Epithelial cell of proximal tubule (primary cell): ENCODE results near the gene LARGE1. TPM values are rescaled to one million over a fixed set of nuclear protein-coding genes. Genes with fewer than 3 reads are reported as not detected.

Source experiments
- DNase-seq: peaks from one replicate; pipeline ENCODE4 v3.0.0-alpha.2; 2011; ENCODE audit warnings: low read depth
- H3K4me3 ChIP-seq: 2 replicates; pipeline ENCODE4 v1.5.1; 2011; ENCODE audit warnings: low read depth, mild to moderate bottlenecking, low read length
- total RNA-seq: library from RNA; depleted of rRNA; stranded (reverse); fragments of >200 nt; gene quantifications from 2 replicates; pipeline ENCODE4 v1.2.3, GENCODE V29; 2015
- TF ChIP-seq, protein P1 (sequence below): conservative IDR thresholded peaks from 2 replicates; pipeline ENCODE4 v1.5.1; 2012; ENCODE audit warnings: low read depth, mild to moderate bottlenecking, low read length

LARGE1 gene
- total RNA-seq, 1 donor from 2014 or later, result 18.3 TPM

DNA sequence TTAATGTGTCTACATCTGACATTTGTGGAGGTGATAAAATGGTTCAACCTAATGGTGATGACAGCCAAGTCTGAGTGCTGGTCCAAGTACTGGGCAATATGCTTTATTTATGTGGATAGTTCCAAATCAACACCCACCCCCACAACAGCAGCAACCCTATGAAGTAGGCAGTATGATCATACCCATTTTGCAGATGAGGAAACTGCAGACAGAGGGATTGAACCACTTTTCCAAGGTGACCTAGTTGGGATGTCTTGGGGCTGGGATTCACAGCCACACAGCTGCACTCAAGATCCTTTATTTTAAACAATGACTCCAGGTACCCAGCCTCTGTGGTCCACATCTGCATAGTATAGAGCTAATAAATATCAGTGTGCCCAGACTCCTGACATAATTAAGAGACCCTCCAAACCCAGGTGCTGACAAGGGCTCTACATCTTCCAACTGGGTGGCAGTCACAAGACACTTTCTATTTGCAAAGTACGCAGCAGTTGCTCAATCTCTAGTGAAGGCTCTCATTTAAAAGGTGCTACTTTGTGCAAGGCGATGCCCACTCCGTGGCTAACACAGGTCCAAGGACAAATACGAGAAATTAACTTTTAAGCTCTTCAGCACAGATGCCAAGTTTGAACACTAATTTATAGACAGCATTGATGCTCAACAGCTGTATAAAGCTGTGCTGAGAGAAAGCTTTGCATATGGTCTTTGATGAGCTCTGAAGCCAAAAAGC, 426.6 kb downstream of the LARGE1 start:
- H3K4me3 ChIP-seq, result no peak overlapping the region
- no peak for DNase-seq
- TF ChIP-seq, protein P1, sequence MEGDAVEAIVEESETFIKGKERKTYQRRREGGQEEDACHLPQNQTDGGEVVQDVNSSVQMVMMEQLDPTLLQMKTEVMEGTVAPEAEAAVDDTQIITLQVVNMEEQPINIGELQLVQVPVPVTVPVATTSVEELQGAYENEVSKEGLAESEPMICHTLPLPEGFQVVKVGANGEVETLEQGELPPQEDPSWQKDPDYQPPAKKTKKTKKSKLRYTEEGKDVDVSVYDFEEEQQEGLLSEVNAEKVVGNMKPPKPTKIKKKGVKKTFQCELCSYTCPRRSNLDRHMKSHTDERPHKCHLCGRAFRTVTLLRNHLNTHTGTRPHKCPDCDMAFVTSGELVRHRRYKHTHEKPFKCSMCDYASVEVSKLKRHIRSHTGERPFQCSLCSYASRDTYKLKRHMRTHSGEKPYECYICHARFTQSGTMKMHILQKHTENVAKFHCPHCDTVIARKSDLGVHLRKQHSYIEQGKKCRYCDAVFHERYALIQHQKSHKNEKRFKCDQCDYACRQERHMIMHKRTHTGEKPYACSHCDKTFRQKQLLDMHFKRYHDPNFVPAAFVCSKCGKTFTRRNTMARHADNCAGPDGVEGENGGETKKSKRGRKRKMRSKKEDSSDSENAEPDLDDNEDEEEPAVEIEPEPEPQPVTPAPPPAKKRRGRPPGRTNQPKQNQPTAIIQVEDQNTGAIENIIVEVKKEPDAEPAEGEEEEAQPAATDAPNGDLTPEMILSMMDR, result no peak

GRCh38 chr22:33492210-33492651, 428.0 kb downstream of the LARGE1 start:
- DNase-seq, result no peak
- TF ChIP-seq, protein P1, result no peak
- no peak overlapping the region for H3K4me3 ChIP-seq

- TF ChIP-seq, protein P1, result no peak
- DNase-seq, result no peak
- no peak overlapping the region for H3K4me3 ChIP-seq
Observed at GRCh38 chr22:33487041-33487716, 433.1 kb downstream of the LARGE1 start.

- no peak overlapping the region for H3K4me3 ChIP-seq
- TF ChIP-seq, protein P1, result no peak
- no peak for DNase-seq
Observed at GRCh38 chr22:33481550-33481949, 438.7 kb downstream of the LARGE1 start.

GRCh38 chr22:33477120-33478111, 442.9 kb downstream of the LARGE1 start:
- DNase-seq, result no peak
- TF ChIP-seq, protein P1, result no peak
- H3K4me3 ChIP-seq, result no peak overlapping the region

DNA sequence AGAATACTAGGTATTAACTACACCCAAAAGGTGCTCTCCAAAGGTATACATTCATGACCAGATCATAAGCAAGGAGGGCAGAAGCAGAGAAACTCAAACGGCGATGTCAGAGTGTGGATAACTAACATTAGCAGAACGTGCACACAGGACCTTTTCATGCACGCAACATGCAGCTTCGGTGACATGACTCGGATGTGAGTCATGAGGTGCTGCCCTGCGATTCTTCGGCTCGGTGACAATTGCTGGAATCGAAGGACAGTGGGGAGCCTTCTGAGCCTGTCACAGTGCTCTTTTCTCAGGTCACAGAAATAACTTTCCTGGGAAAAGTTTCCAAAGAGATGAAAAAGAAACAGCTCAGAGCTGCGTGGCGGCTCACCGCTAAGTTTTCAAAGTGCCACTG, 443.6 kb downstream of the LARGE1 start:
- no peak for DNase-seq

More for the DNA sequence above, 443.6 kb downstream of the LARGE1 start:
- TF ChIP-seq, protein P1, result no peak
- no peak overlapping the region for H3K4me3 ChIP-seq
